Measurements from ENCODE around the gene SH3GL2. TPM values are rescaled to one million over a fixed set of nuclear protein-coding genes. Genes with fewer than 3 reads are reported as not detected.
A peak's percentile ranks its signal among the peaks of the same experiment; 100 is the strongest.

SH3GL2 gene
- total RNA-seq, 1 donor from 2014 or later: 0.51 TPM

DNA sequence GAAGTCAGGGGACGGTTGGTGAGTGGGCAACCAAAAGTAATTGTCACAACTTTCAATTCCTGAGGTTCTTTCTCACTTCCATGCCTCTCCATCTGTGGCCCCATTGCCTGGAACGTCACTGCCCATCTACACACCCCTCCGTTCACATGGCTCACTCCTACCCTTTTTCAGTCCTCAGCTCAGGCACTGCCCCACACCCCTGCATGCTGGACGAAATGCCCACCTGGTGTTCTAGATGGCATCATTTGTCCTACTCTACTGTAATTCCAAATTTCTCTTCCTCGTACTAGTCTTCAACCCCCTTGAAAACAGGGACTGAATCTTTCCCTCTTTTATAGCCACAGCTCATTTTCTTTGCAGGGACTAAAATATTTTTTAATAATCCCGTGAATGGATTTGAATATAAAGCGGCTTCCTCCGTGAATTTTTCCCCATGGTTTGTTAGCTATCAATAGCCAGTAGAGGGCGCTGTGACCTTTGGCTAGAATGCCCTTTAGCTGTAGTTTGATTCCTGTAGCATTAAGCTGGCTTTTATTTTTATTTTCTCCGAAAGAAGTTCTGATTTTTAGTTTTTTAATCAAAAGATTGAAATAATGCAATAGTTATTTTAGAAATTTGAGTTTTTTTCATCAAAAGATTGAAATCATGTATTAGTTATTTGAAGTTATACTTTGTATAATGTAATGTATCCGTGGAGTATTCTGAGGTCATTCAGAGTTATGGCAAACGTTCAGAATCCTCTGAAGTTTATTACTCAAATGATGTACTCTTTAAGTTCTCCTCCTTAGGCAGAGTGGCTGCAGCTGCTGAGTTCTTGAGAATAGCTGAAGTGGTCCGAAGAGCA, 232.1 kb downstream of the SH3GL2 start:
- no peaks in the 10 kb centered on the region for H3K36me3 Mint-ChIP-seq
- DNase-seq (ENCODE audit: low spot score in 2 of 2, unreplicated experiment in 2 of 2): peak; percentile 40 to 65
- no peak overlapping the region for H3K4me3 Mint-ChIP-seq
- peaks cover 11% of the 10 kb centered on the region for H3K4me1 Mint-ChIP-seq
- TF ChIP-seq, protein P1, sequence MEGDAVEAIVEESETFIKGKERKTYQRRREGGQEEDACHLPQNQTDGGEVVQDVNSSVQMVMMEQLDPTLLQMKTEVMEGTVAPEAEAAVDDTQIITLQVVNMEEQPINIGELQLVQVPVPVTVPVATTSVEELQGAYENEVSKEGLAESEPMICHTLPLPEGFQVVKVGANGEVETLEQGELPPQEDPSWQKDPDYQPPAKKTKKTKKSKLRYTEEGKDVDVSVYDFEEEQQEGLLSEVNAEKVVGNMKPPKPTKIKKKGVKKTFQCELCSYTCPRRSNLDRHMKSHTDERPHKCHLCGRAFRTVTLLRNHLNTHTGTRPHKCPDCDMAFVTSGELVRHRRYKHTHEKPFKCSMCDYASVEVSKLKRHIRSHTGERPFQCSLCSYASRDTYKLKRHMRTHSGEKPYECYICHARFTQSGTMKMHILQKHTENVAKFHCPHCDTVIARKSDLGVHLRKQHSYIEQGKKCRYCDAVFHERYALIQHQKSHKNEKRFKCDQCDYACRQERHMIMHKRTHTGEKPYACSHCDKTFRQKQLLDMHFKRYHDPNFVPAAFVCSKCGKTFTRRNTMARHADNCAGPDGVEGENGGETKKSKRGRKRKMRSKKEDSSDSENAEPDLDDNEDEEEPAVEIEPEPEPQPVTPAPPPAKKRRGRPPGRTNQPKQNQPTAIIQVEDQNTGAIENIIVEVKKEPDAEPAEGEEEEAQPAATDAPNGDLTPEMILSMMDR (IDR thresholded peaks at IDR 0.05; ENCODE audit: unreplicated experiment): peak; percentile 90
- no peak overlapping the region for H3K27ac Mint-ChIP-seq
- no peaks in the 10 kb centered on the region for H3K9me3 Mint-ChIP-seq
- H3K27me3 Mint-ChIP-seq (ENCODE audit: low read depth): peaks cover 19% of the 10 kb centered on the region

DNA sequence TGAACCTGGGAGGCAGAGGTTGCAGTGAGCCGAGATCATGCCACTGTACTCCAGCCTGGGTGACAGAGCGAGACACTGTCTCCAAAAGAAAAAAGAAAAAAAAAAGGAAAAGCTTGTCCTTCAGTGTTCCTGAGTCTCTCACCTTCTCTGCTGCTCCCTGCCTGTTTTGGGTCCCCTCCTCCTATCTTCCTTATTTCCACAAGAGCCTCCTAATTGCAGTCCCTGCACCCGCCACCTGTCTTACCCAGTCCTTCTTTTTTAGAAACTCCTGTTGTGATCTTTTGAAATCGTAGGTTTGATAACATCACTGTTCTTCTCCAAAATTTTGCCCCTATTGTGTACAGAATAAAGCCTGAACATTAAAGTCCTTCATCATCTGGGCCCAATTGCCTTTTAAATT, 234.9 kb downstream of the SH3GL2 start:
- DNase-seq (ENCODE audit: low spot score in 2 of 2, unreplicated experiment in 2 of 2): no peak
- Mint-ChIP-seq H3K4me1 (peaks cover 11% of the 10 kb centered on the region), H3K27me3 (ENCODE audit: low read depth) (peaks cover 11% of the 10 kb centered on the region), H3K4me3 (no peak overlapping the region), H3K9me3 (no peaks in the 10 kb centered on the region), H3K27ac (no peak overlapping the region), H3K36me3 (no peaks in the 10 kb centered on the region)
- TF ChIP-seq, protein P1 (IDR thresholded peaks at IDR 0.05; ENCODE audit: unreplicated experiment): no peak

DNA sequence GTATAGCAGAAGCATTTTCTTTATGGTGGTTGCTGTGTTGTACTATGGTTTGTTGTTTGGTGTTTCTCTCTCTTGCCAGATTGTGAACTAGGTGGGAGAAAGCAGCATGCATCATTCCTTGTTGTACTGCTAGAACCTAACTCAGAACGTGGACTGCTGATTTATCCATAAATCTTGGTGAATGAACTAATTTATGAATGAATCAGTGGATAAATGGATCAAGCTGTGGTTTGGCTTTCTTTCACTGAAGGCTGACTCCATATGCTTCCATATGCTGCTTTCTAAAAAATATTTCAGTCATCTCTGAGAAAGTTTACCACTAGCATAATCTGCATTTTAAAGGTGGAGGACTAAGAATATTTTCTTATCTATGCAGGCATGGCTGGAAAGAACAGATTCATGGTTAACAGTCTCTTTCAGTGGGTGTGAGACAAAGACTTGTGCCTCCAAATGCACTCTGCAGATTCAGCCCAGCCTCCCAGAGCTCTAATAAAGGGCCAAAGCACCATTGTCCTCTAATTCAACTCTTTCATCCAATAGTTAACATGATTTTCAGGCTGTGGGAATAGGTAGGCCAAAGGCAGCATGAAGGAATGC, 237.7 kb downstream of the SH3GL2 start:
- Mint-ChIP-seq H3K27me3 (ENCODE audit: low read depth) (peaks cover 11% of the 10 kb centered on the region), H3K36me3 (no peaks in the 10 kb centered on the region), H3K9me3 (peaks cover 6% of the 10 kb centered on the region)

DNA sequence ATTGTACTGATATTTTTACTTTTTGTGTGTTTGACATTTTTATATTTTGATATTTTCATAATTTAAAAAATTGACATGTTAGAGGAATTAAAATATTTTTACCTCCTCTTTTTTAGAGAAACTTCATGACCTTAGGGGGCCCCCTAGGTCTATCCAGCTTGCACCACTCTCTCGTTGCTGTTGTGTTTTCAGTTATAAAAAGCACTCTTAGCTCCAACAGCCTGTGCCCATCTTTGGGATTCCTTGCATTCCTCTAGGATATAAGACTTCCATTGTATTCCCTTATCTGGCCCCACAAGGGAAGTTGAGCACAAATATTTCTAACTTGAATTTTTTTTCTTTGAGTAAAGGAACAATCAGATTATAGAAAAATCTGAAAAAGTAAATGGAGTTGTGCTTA, 245.3 kb downstream of the SH3GL2 start:
- TF ChIP-seq, protein P1 (IDR thresholded peaks at IDR 0.05; ENCODE audit: unreplicated experiment): no peak
- H3K27me3 Mint-ChIP-seq (ENCODE audit: low read depth): no peaks in the 10 kb centered on the region
- H3K36me3 Mint-ChIP-seq: no peaks in the 10 kb centered on the region
- peaks cover 6% of the 10 kb centered on the region for H3K9me3 Mint-ChIP-seq
- H3K27ac Mint-ChIP-seq: peak overlapping the region; percentile 43
- peaks cover 15% of the 10 kb centered on the region for H3K4me1 Mint-ChIP-seq
- no peak overlapping the region for H3K4me3 Mint-ChIP-seq
- DNase-seq (ENCODE audit: low spot score in 2 of 2, unreplicated experiment in 2 of 2): no peak

More for the DNA sequence above, 237.7 kb downstream of the SH3GL2 start:
- H3K4me3 Mint-ChIP-seq: no peak overlapping the region
- H3K4me1 Mint-ChIP-seq: peaks cover 9% of the 10 kb centered on the region
- TF ChIP-seq, protein P1 (IDR thresholded peaks at IDR 0.05; ENCODE audit: unreplicated experiment): no peak
- H3K27ac Mint-ChIP-seq: no peak overlapping the region
- no peak for DNase-seq (ENCODE audit: low spot score in 2 of 2, unreplicated experiment in 2 of 2)

DNA sequence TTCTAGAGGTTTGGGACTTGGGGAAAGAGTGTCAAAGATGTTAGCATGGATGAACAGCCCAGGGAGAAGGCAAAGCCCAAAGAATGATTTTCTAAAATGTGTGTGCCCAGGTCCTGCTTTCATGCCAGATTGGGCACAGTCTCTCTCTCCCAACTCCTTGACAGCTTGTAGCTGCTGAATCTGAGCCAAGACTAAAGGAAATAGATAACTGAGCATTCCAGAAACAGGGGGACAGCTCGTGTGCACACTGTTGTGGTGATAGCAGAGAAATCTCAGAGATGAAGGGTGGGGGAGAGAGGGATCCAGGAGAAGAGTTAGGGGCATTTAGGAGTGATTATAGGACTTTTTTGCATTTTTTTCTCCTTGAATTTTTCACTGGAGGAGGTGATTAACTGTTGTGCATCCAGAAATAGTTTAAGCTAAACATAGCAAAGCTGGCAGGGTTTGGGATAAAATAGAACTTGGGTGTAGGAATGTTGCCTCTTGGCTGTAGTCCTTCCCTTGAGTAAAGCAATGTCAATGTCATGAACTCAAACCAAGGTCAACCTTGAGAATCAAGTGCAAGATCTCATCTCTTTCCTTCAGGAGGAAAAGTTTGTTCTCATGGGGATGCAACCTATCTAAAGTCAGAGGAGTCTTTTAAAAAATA, 245.9 kb downstream of the SH3GL2 start:
- Mint-ChIP-seq H3K36me3 (no peaks in the 10 kb centered on the region), H3K27me3 (ENCODE audit: low read depth) (no peaks in the 10 kb centered on the region), H3K4me1 (peaks cover 15% of the 10 kb centered on the region), H3K4me3 (no peak overlapping the region), H3K27ac (peak overlapping the region; percentile 43), H3K9me3 (peaks cover 6% of the 10 kb centered on the region)
- no peak for DNase-seq (ENCODE audit: low spot score in 2 of 2, unreplicated experiment in 2 of 2)
- TF ChIP-seq, protein P1 (IDR thresholded peaks at IDR 0.05; ENCODE audit: unreplicated experiment): no peak

Measured in mesothelial cell of epicardium (in vitro differentiated cells).